ENCODE results near the gene ANKHD1. TPM values are rescaled to one million over a fixed set of nuclear protein-coding genes. Genes with fewer than 3 reads are reported as not detected.

Gene ANKHD1
- total and polyA plus RNA-seq, 4 donors = 33.2 to 116 (median 60.1) TPM

DNA sequence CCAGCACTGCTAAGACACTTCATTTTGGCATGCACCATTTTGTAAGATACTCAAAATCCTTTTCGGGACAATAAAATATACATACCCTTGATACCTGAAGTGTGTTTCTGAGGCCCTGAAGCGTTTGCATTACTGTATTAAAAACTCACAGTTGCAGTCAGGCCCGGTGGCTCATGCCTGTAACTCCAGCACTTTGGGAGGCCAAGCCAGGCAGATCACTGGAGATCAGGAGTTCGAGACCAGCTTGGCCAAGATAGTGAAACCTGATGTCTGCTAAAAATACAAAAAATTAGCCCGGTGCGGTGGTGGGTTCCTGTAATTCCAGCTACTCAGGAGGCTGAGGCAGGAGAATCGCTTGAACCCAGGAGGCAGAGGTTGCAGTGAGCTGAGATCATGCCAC lies 143.4 kb downstream of the ANKHD1 start:
- no peak for DNase-seq (ENCODE audit: low spot score)
- Histone ChIP-seq H3K9ac (ENCODE audit: low read depth in 1 of 2, low read length in 2 of 2) (no peak overlapping the region), H3K4me1 (ENCODE audit: control insufficient read depth in 4 of 4, insufficient read depth in 4 of 4, low read length in 3 of 4) (peaks cover 8 to 40% (median 33%) of the 10 kb centered on the region in 4 donors), H3K36me3 (ENCODE audit: control insufficient read depth in 4 of 4, insufficient read depth in 3 of 4, low read depth in 1 of 4, low read length in 3 of 4) (peaks cover 2 to 32% (median 26%) of the 10 kb centered on the region in 4 donors), H3K27me3 (ENCODE audit: control insufficient read depth in 4 of 4, insufficient read depth in 4 of 4, low read length in 3 of 4) (no peaks in the 10 kb centered on the region), H3K4me3 (ENCODE audit: low read depth in 1 of 3, low read length in 3 of 3) (no peak overlapping the region), H3K27ac (ENCODE audit: low read depth in 1 of 2, low read length in 2 of 2) (no peak overlapping the region), H3K9me3 (ENCODE audit: control insufficient read depth in 4 of 4, low read length in 3 of 4) (no peaks in the 10 kb centered on the region)
- WGBS = 97% methylated on average over 7 of the region's 7 CpGs
- TF ChIP-seq FOXA2 (IDR thresholded peaks at IDR 0.05) = no peak
- TF ChIP-seq JUND (IDR thresholded peaks at IDR 0.05) = no peak
- no peak for TF ChIP-seq HNF4G (IDR thresholded peaks at IDR 0.05)
- TF ChIP-seq CTCF (IDR thresholded peaks at IDR 0.05; ENCODE audit: low read depth, low read length, missing input control) = no peak
- TF ChIP-seq FOXA1 (IDR thresholded peaks at IDR 0.05) = no peak
- TF ChIP-seq HNF4A (conservative IDR thresholded peaks at IDR 0.05) = no peak
- TF ChIP-seq TAF1 (conservative IDR thresholded peaks at IDR 0.05) = no peak
- TF ChIP-seq GABPA (IDR thresholded peaks at IDR 0.05 in 1 of 2, conservative IDR thresholded peaks at IDR 0.05 in 1 of 2) = no peak
- no peak for TF ChIP-seq MAX (IDR thresholded peaks at IDR 0.05)
- no peak for TF ChIP-seq SP1 (IDR thresholded peaks at IDR 0.05)
- no peak for TF ChIP-seq YY1 (IDR thresholded peaks at IDR 0.05)
- no peak for TF ChIP-seq RAD21 (IDR thresholded peaks at IDR 0.05)
- TF ChIP-seq REST (IDR thresholded peaks at IDR 0.05) = no peak

GRCh38 chr5:140545606-140546005 lies 144.0 kb downstream of the ANKHD1 start:
- 98% methylated on average over 10 of the region's 10 CpGs for WGBS
- Histone ChIP-seq H3K9me3 (ENCODE audit: control insufficient read depth in 4 of 4, low read length in 3 of 4) (no peaks in the 10 kb centered on the region), H3K4me3 (ENCODE audit: low read depth in 1 of 3, low read length in 3 of 3) (no peak overlapping the region), H3K9ac (ENCODE audit: low read depth in 1 of 2, low read length in 2 of 2) (no peak overlapping the region), H3K4me1 (ENCODE audit: control insufficient read depth in 4 of 4, insufficient read depth in 4 of 4, low read length in 3 of 4) (peaks cover 8 to 40% (median 33%) of the 10 kb centered on the region in 4 donors), H3K36me3 (ENCODE audit: control insufficient read depth in 4 of 4, insufficient read depth in 3 of 4, low read depth in 1 of 4, low read length in 3 of 4) (peaks cover 2 to 34% (median 27%) of the 10 kb centered on the region in 4 donors), H3K27me3 (ENCODE audit: control insufficient read depth in 4 of 4, insufficient read depth in 4 of 4, low read length in 3 of 4) (no peaks in the 10 kb centered on the region), H3K27ac (ENCODE audit: low read depth in 1 of 2, low read length in 2 of 2) (no peak overlapping the region)
- TF ChIP-seq FOXA1 (IDR thresholded peaks at IDR 0.05) = no peak
- no peak for DNase-seq (ENCODE audit: low spot score)
